ENCODE results near the gene ETS1.

- TF ChIP-seq, protein P1, sequence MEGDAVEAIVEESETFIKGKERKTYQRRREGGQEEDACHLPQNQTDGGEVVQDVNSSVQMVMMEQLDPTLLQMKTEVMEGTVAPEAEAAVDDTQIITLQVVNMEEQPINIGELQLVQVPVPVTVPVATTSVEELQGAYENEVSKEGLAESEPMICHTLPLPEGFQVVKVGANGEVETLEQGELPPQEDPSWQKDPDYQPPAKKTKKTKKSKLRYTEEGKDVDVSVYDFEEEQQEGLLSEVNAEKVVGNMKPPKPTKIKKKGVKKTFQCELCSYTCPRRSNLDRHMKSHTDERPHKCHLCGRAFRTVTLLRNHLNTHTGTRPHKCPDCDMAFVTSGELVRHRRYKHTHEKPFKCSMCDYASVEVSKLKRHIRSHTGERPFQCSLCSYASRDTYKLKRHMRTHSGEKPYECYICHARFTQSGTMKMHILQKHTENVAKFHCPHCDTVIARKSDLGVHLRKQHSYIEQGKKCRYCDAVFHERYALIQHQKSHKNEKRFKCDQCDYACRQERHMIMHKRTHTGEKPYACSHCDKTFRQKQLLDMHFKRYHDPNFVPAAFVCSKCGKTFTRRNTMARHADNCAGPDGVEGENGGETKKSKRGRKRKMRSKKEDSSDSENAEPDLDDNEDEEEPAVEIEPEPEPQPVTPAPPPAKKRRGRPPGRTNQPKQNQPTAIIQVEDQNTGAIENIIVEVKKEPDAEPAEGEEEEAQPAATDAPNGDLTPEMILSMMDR (conservative IDR thresholded peaks at IDR 0.05; ENCODE audit: low read length), result peak; percentile 99
- no peak for TF ChIP-seq EZH2phosphoT487 (IDR thresholded peaks at IDR 0.05; ENCODE audit: borderline replicate concordance, low read depth, low read length)
Measured at GRCh38 chr11:128630367-128631230, 43.2 kb upstream of the ETS1 start.
